CD4-positive, alpha-beta T cell (primary cell): ENCODE measurements around the gene PCCA. TPM values are rescaled to one million over a fixed set of nuclear protein-coding genes. Genes with fewer than 3 reads are reported as not detected.

Experiments
- ATAC-seq: fragments of 200-7000 bp; cut with Tn5 transposase; one replicate; pipeline ENCODE4 v1.10.0; 2022; ENCODE audit warnings: mild to moderate bottlenecking; ENCODE audit not compliant: poor library complexity
- CTCF ChIA-PET: fragments of 350-600 bp; sonication (Branson Sonifier 250); formaldehyde crosslinking; loops from one replicate; lab custom pipeline; 2021; ENCODE audit warnings: antibody characterized with exemption, inconsistent platforms; lab: Charles Lee
- POLR2A ChIA-PET: fragments of 350-600 bp; sonication (Branson Sonifier 250); formaldehyde crosslinking; loops from one replicate; lab custom pipeline; 2021; ENCODE audit warnings: antibody characterized with exemption, inconsistent platforms; lab: Charles Lee
- DNase-seq, 14 experiments: peaks; one replicate each; pipeline ENCODE4 v3.0.0-alpha.2; 2013 to 2020; ENCODE audit warnings: mixed read lengths in 2 of 14
- H3K27ac ChIP-seq, 2 donors: one replicate each; pipeline versions ENCODE4 v1.5.1 to v1.7.0; 2013; ENCODE audit warnings: low read length in 2 of 2, low read depth in 1 of 2, mild to moderate bottlenecking in 1 of 2
- H3K27me3 ChIP-seq, 2 experiments: 1 replicate in 1 of 2; 2 replicates in 1 of 2; pipeline versions ENCODE4 v1.6.1 to v1.7.0; 2013; ENCODE audit warnings: low read length in 2 of 2, control low read depth in 1 of 2, mild to moderate bottlenecking in 1 of 2, moderate library complexity in 1 of 2; ENCODE audit not compliant: insufficient read depth in 2 of 2, control insufficient read depth in 1 of 2
- H3K36me3 ChIP-seq: one replicate; pipeline ENCODE4 v1.6.1; 2013; ENCODE audit warnings: low read length, control low read depth; ENCODE audit not compliant: insufficient read depth
- H3K4me1 ChIP-seq: one replicate; pipeline ENCODE4 v1.6.1; 2013; ENCODE audit warnings: low read length, control low read depth; ENCODE audit not compliant: insufficient read depth
- H3K4me3 ChIP-seq: one replicate; pipeline ENCODE4 v1.5.1; 2013; ENCODE audit warnings: mild to moderate bottlenecking, low read length, moderate library complexity
- H3K9me3 ChIP-seq, 2 experiments: 1 replicate in 1 of 2; 2 replicates in 1 of 2; pipeline versions ENCODE4 v1.6.1 to v1.7.0; 2013; ENCODE audit warnings: low read length in 2 of 2, mild to moderate bottlenecking in 2 of 2, control low read depth in 1 of 2, moderate library complexity in 1 of 2; ENCODE audit not compliant: control insufficient read depth in 1 of 2, insufficient read depth in 1 of 2
- H3K27ac Mint-ChIP-seq: one replicate; pipeline ENCODE4 v1.8.0; 2020; ENCODE audit warnings: mixed read lengths
- H3K27me3 Mint-ChIP-seq: one replicate; pipeline ENCODE4 v1.8.0; 2021; ENCODE audit warnings: mixed read lengths
- H3K36me3 Mint-ChIP-seq: one replicate; pipeline ENCODE4 v1.8.0; 2021; ENCODE audit warnings: low read depth, mixed read lengths
- H3K4me1 Mint-ChIP-seq: one replicate; pipeline ENCODE4 v1.8.0; 2021; ENCODE audit warnings: low read depth, mixed read lengths
- H3K4me3 Mint-ChIP-seq: one replicate; pipeline ENCODE4 v1.8.0; 2020; ENCODE audit warnings: mild to moderate bottlenecking, mixed read lengths
- H3K9me3 Mint-ChIP-seq: one replicate; pipeline ENCODE4 v1.8.0; 2020; ENCODE audit warnings: mixed read lengths
- intact Hi-C, 2 experiments: fragments of 100-400 bp; cut with DNase I in 1 of 2; cut with micrococcal nuclease in 1 of 2; formaldehyde crosslinking; loops; one replicate each; pipeline versions ENCODE4 v1.15.1 to v1.9.0; 2023 to 2025; cut with DNase I, micrococcal nuclease
- total RNA-seq, 174 experiments: library from RNA in 2 of 174; stranded (reverse) in 2 of 174; gene quantifications; one replicate each; pipeline ENCODE4 v1.2.3 and lab custom pipeline; 2021 to 2026
- TF ChIP-seq, protein P1 (sequence below): fragments of 200-600 bp; IDR thresholded peaks from one replicate; pipeline ENCODE4 v1.8.0; 2022; ENCODE audit warnings: antibody characterized with exemption, mild to moderate bottlenecking

PCCA gene
- total RNA-seq, 2 experiments from 2014 or later, result 4.7 to 5.2 TPM

GRCh38 chr13:100175078-100175802 is 86.3 kb downstream of the PCCA start:
- Histone ChIP-seq H3K9me3 (no peaks in the 10 kb centered on the region), H3K4me1 (no peaks in the 10 kb centered on the region), H3K27ac (no peak overlapping the region), H3K27me3 (no peaks in the 10 kb centered on the region), H3K36me3 (no peaks in the 10 kb centered on the region), H3K4me3 (no peak overlapping the region)
- Mint-ChIP-seq H3K27me3 (no peaks in the 10 kb centered on the region), H3K27ac (no peak overlapping the region), H3K4me3 (no peak overlapping the region), H3K36me3 (peaks cover 11% of the 10 kb centered on the region), H3K9me3 (peaks cover 3% of the 10 kb centered on the region), H3K4me1 (no peaks in the 10 kb centered on the region)
- POLR2A ChIA-PET, result no interaction called here
- CTCF ChIA-PET, result no interaction called here
- intact Hi-C loops, result no loop called here
- ATAC-seq (no peak), DNase-seq (no peak)
- TF ChIP-seq, protein P1, sequence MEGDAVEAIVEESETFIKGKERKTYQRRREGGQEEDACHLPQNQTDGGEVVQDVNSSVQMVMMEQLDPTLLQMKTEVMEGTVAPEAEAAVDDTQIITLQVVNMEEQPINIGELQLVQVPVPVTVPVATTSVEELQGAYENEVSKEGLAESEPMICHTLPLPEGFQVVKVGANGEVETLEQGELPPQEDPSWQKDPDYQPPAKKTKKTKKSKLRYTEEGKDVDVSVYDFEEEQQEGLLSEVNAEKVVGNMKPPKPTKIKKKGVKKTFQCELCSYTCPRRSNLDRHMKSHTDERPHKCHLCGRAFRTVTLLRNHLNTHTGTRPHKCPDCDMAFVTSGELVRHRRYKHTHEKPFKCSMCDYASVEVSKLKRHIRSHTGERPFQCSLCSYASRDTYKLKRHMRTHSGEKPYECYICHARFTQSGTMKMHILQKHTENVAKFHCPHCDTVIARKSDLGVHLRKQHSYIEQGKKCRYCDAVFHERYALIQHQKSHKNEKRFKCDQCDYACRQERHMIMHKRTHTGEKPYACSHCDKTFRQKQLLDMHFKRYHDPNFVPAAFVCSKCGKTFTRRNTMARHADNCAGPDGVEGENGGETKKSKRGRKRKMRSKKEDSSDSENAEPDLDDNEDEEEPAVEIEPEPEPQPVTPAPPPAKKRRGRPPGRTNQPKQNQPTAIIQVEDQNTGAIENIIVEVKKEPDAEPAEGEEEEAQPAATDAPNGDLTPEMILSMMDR, result no peak

- Histone ChIP-seq H3K4me1 (no peaks in the 10 kb centered on the region), H3K27ac (no peak overlapping the region), H3K9me3 (no peaks in the 10 kb centered on the region), H3K4me3 (no peak overlapping the region), H3K36me3 (no peaks in the 10 kb centered on the region), H3K27me3 (no peaks in the 10 kb centered on the region)
- Mint-ChIP-seq H3K27ac (no peak overlapping the region), H3K4me3 (no peak overlapping the region), H3K27me3 (no peaks in the 10 kb centered on the region), H3K36me3 (peaks cover 11% of the 10 kb centered on the region), H3K9me3 (peaks cover 3% of the 10 kb centered on the region), H3K4me1 (no peaks in the 10 kb centered on the region)
- TF ChIP-seq, protein P1, result no peak
- ChIA-PET CTCF (no interaction called here), POLR2A (no interaction called here)
- ATAC-seq (no peak), DNase-seq (no peak)
- intact Hi-C loops, result no loop called here
Measured at GRCh38 chr13:100175803-100176182, 86.9 kb downstream of the PCCA start.

DNA sequence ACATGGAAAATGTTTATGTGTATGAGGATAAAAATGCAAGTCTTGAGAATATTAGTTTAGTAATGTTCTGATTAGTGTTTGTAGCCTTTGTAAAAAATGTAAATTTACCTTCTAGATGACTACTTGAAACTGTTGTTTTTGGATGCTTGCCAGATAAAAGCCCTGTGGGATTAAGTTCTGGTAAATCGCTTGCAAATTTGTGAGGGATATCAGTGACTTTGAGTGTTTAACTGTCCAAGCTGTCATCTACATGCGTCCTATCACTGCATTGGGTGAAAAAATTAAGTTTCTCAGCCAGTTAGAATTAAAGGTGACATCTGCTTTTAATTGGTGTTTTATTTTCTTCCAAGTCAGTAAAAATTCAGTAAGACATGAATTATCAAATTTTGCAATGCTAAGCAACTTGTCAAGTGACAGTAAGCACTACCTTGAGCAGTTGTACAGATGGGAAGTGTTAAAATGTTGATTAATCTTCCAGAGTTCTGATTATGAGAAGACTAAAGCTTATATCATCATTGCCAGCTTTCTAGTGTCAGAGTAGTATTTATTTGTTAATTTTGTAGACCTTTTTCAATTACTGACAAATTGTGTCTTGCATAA is 88.0 kb downstream of the PCCA start:
- no peak for ATAC-seq
- H3K4me3 Mint-ChIP-seq, result no peak overlapping the region
- POLR2A ChIA-PET, result no interaction called here

More for the DNA sequence above, 88.0 kb downstream of the PCCA start:
- Histone ChIP-seq H3K27ac (no peak overlapping the region), H3K9me3 (no peaks in the 10 kb centered on the region), H3K4me1 (no peaks in the 10 kb centered on the region), H3K27me3 (no peaks in the 10 kb centered on the region), H3K4me3 (no peak overlapping the region), H3K36me3 (no peaks in the 10 kb centered on the region)
- intact Hi-C loops, result no loop called here
- Mint-ChIP-seq H3K4me1 (no peaks in the 10 kb centered on the region), H3K36me3 (peaks cover 11% of the 10 kb centered on the region), H3K27ac (no peak overlapping the region), H3K9me3 (peaks cover 3% of the 10 kb centered on the region), H3K27me3 (no peaks in the 10 kb centered on the region)
- CTCF ChIA-PET, result no interaction called here
- TF ChIP-seq, protein P1, result no peak
- DNase-seq, result no peak
